Activated CD8-positive, alpha-beta memory T cell treated with anti-CD3 and anti-CD28 coated beads, Interleukin-2, amount 50 U/mL, for 48 hours (primary cell): ENCODE measurements around the gene GRIK2.
"Not testable (repeated sequence)": the region's sequence is repeated elsewhere in the genome, so short reads cannot be mapped to it uniquely, and the experiment has no call there.

ENCODE experiments used
- DNase-seq: peaks from one replicate; pipeline ENCODE4 v3.0.0-alpha.2; 2020

The GRIK2 gene

GRCh38 chr6:101543796-101544195 lies 150.3 kb downstream of the GRIK2 start:
- DNase-seq = no peak

GRCh38 chr6:101544286-101544685 lies 150.8 kb downstream of the GRIK2 start:
- DNase-seq = no peak

DNA sequence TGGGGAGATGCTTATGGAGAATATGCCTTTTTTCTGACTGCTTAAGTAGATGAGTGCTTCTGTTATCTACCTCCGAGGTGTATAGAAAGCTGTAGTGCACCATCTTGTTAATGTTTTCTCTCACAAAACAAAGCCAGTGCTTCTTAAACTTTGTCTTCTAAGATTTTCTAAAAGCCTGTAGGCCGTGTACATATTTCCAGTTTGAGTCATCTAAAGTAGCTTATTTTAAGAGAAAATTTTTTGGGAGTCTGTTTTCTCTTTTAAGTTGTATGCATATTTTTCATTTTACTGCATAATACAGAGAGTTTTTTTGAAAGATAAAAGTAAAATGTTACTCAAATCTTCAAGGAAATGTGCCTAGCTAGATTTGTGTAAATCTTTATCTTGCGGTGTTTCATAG lies 151.7 kb downstream of the GRIK2 start:
- DNase-seq = no peak

DNA sequence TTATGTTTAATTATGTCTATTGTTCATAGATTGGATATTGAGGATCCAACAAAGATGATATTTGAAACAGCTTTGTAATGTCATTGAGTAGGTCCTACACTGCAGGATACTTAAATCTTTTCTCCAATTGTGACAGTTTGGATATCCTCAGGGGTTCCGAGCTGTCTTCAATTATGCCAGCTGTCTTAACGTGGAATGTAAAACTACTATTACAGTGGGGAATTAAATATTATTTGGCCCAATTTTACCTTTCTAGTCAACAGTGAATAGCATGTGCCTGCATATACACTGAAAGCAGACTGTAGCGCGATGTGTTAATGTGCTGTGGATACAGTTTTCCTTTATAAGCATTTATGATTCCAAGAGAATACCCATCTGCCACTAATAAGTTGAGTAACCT lies 156.9 kb downstream of the GRIK2 start:
- no peak for DNase-seq

- no peak for DNase-seq
These were observed 160.7 kb downstream of the GRIK2 start for GRCh38 chr6:101554231-101554630.

- DNase-seq = no peak
These were observed 165.2 kb downstream of the GRIK2 start for GRCh38 chr6:101558712-101559111.

DNA sequence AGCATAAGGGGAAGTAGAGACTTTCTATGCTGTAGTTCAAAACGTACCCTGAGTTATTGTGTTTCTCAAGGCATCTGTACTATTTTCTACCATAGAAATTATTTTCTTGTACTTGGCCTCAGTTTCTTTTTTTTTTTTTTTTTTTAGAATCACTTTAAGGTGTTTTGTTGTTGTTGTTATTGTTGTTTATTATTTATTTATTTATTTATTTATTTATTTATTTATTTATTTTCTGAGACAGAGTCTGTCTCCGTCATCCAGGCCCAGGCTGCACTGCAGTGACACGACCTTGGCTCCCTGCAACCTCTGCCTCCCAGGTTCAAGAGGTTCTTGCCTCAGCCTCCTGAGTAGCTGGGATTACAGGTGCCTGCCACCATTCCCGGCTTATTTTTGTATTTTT lies 179.1 kb downstream of the GRIK2 start:
- no peak for DNase-seq

DNA sequence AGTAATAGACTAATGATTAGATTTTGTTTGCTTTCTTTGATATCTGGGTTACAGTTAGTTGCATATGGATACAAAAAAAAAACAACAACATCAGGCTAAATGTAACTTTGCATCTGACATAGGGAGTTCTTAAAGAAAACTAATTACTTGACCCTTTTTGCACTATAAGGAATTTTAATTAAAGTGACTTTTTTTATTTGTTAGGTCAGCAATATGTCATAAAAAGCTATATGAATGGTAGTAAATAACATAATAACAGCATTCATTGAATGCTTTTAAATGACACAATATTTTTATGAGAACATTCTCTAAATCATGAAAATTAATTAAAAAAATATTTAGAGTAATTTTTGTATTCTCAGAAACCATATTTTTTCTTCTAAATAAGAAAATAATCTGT lies 183.6 kb downstream of the GRIK2 start:
- no peak for DNase-seq

GRCh38 chr6:101578306-101578705 lies 184.8 kb downstream of the GRIK2 start:
- no peak for DNase-seq

DNA sequence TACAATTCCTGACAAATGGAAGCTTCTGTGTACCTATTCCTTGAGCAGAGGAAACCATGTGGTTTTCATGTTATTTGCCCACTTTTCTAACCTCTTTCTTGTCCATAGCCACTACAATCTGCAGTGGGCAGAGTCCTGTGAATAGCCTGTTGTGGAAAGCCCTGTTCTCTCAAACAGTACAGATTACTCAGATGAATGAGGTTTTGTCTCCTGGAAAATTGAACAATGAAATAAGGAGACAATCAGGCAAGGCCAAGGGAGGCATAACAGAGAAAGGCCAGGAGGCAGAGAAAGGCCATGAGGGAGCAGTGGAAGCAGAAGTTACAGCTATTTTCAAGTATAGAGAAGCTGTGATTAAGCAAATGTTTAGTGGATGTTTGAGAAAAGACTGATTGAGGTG lies 189.3 kb downstream of the GRIK2 start:
- no peak for DNase-seq

GRCh38 chr6:101585501-101585900 lies 192.0 kb downstream of the GRIK2 start:
- no peak for DNase-seq

- no peak for DNase-seq
These were observed 194.8 kb downstream of the GRIK2 start for GRCh38 chr6:101588343-101588742.

GRCh38 chr6:101595276-101595675 lies 201.8 kb downstream of the GRIK2 start:
- no peak for DNase-seq

- no peak for DNase-seq
These were observed 204.2 kb downstream of the GRIK2 start for GRCh38 chr6:101597693-101598092.

DNA sequence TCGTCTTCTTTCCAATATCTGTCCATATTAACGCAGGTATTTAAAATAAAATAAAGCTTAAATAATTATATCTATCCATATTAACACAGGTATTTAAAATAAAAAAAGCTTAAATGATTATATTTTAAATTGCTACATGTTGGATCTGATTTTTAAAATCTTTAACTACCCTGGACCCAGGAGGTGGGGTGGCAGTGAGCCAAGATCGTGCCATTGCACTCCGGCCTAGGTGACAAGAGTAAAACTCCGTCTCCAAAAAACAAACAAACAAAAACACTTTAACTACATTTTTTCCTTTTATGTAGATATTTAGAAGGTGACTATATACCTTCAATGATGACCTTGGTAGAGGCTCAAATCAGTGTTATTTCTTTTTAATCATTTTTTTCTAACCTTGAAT lies 211.9 kb downstream of the GRIK2 start:
- no peak for DNase-seq

- DNase-seq = no peak
These were observed 212.4 kb downstream of the GRIK2 start for GRCh38 chr6:101605874-101606273.

DNA sequence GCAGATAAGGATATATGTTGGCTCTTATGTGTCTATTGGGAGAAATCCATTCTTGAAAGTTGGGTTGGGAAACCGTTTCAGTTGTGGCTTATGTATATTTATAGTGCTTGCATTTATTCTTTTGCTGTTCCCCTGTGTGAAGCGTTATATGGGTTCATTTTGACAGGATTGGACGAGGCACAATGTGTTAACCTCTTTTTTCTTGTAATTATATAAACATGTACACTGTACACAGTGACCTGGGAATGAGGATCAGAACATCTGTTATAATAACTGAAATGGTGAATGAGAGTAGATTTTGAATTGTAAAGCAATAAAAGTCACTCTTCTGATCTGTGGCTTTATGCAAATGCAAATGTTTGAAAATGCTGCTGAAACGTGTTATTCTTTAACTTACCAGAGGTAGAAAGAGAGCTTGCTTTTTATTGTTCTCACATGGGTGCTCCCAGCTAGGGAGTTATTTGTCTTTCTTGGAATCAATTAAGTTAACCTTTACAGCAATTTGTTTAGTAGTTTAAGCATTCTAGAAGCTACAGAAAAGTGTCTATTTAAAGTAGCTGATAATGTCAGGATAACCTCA lies 213.7 kb downstream of the GRIK2 start:
- DNase-seq = no peak

- no peak for DNase-seq
These were observed 215.2 kb downstream of the GRIK2 start for GRCh38 chr6:101608703-101609102.

DNA sequence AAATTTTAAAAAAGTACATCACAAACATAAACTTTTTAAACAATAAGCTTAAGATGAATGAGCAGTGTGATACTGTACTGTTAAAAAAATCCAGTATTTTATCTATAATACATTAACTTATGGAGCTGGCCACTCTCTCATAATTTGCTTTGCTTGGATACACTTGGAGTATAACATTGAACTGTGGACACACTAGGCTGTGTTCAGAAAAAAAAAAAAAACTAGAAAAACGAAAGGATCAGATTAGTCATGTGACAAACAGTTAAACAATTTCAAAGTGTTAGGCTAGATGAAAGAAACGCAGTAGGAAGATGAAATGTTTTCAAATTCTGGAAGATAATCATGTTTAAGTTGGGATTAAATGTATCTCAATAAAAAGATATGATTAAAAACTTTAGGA lies 220.0 kb downstream of the GRIK2 start:
- DNase-seq = no peak

DNA sequence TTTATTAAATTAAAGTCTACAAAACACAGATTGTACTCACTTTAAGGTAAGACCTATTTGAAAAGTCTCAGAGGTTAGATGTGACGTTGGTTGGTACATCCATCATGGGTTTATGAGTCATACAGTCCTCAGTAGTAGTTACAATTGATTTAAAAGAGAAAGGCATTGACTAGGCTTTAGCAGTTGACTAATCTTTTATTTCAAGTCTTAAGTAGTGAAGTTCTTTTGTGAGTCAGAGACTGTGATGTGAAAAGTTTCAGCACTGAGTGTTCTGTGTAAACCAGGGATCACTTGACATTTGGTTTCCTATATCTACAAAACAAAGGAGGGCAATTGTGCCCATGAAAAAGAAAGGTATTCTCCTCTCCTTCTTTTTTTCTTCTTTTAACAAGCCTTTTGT lies 221.3 kb downstream of the GRIK2 start:
- no peak for DNase-seq

GRCh38 chr6:101626269-101626668 lies 232.8 kb downstream of the GRIK2 start:
- DNase-seq = no peak

DNA sequence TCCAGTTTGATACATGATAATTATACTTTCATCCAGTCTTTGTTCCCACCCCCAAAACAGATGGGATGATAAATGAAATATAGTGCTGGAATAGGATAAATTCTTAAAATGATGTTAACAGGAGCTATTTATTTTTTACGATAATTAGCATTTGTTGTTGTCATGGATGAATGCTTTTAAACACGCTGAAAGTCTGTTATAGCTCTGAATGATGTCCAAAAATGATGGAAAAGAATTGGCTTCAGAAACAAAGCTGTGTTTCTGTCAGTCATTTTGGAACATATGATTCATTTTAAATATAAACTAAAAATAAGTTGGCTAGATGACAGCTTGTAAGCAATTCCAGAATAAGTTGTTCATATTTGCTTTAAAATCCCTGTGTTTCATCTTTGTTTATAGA lies 237.4 kb downstream of the GRIK2 start:
- DNase-seq = no peak

DNA sequence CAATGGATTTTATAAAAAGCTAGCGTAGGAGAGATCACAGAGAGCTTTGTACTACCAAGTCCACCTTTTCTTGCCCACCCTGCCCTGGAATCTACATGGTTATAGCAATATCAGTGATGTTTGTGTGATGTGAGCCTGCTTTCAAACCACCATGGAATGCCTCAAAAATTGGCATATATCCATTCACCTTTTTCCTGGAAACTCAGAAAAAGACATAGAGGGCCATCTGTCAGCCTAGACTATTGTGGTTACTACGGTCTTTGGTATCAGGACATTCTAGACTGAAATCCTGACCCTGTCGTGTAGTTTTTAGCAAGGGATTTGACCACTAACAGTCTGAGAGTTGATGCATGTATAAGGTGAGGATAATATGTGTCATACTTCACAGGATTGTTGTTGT lies 239.6 kb downstream of the GRIK2 start:
- no peak for DNase-seq

DNA sequence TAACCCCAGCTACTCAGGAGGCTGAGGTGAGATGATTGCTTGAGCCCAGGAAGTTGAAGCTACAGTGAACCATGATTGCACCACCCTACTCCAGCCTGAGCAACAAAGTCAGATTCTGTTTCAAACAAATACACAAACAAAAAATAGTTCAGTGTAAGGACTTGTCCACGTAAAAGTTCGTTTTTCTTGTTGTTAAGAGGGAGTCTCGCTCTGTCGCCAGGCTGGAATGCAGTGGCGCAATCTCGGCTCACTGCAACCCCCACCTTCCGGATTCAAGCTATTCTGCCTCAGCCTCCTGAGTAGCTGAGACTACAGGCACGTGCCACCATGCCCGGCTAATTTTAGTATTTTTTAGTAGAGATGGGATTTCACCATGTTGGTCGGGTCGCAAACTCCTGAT lies 245.4 kb downstream of the GRIK2 start:
- DNase-seq = not testable (repeated sequence)

DNA sequence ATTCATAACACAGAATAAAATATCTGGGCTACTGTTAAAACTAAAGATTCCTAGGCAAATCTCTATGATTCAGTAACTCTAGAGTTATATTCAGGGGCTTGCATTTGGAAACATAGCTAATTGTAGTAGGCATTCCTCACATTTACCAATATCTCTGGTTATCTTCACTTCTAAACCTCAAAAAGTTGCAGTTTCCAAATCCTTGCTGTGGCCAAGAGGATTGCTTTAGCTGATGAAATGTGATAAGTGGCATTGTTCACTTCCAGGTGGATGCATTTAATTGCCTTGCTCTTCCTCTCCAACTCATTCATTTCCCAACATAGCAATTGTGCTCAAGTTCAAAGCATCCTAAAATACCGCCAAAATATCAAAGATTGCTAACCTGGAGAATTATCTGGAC lies 246.6 kb downstream of the GRIK2 start:
- DNase-seq = no peak

- DNase-seq = no peak
These were observed 252.3 kb downstream of the GRIK2 start for GRCh38 chr6:101645770-101646169.
